GM12864 (cell line): ENCODE results near the gene ASGR1.
"Not testable (repeated sequence)": the region's sequence is repeated elsewhere in the genome, so short reads cannot be mapped to it uniquely, and the experiment has no call there.

Experiments used
- DNase-seq: peaks from one replicate; pipeline ENCODE4 v3.0.0-alpha.2; 2011; ENCODE audit warnings: low read depth
- H3K4me3 ChIP-seq: 2 replicates; pipeline ENCODE4 v1.5.1; 2011; ENCODE audit warnings: mild to moderate bottlenecking, low read depth, low read length, control low read depth
- TF ChIP-seq, protein P1 (sequence below): IDR thresholded peaks from 2 replicates; pipeline ENCODE4 v1.5.1; 2011; ENCODE audit warnings: low read depth, mild to moderate bottlenecking, moderate library complexity, low read length, control low read depth, inconsistent platforms; ENCODE audit errors: missing control alignments

Gene ASGR1

DNA sequence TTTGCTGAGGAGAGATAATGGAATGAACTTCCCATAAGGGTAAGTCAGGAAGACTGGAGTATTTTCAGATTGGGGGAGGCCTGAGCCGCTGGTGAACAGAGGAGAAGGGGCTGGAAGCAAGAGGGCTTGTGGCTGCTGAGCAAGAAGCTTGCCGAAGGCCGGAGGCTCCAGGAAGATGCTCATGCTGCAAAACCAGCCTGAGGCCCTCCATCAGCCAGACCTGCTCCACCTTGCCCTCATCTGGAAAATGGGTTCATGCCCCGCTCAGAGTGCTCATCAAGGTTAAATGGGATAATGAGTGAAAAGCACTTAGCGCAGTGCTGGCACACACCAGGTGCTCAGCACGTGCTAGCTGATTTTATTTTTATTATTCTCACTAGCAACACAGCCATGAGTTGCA, 5.5 kb upstream of the ASGR1 start:
- no peak overlapping the region for H3K4me3 ChIP-seq
- no peak for DNase-seq
- TF ChIP-seq, protein P1, sequence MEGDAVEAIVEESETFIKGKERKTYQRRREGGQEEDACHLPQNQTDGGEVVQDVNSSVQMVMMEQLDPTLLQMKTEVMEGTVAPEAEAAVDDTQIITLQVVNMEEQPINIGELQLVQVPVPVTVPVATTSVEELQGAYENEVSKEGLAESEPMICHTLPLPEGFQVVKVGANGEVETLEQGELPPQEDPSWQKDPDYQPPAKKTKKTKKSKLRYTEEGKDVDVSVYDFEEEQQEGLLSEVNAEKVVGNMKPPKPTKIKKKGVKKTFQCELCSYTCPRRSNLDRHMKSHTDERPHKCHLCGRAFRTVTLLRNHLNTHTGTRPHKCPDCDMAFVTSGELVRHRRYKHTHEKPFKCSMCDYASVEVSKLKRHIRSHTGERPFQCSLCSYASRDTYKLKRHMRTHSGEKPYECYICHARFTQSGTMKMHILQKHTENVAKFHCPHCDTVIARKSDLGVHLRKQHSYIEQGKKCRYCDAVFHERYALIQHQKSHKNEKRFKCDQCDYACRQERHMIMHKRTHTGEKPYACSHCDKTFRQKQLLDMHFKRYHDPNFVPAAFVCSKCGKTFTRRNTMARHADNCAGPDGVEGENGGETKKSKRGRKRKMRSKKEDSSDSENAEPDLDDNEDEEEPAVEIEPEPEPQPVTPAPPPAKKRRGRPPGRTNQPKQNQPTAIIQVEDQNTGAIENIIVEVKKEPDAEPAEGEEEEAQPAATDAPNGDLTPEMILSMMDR, result no peak

DNA sequence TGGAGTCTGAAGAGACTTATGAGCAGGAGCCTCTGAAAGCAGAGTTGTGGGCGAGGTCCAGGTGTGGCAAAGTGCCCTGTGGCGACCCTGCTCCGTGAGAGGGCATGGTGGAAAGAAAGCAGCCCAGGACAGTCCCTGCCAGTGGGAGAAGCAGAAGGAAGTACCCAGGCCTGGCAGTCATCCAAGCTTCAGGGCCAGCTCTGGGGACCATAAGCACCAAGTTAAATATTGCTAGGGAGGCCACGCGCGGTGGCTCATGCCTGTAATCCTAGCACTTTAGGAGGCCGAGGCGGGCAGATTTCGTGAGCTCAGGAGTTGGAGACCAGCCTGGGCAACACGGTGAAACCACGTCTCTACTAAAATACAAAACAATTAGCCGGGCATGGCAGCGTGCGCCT, 4.9 kb upstream of the ASGR1 start:
- no peak for DNase-seq
- no peak overlapping the region for H3K4me3 ChIP-seq
- TF ChIP-seq, protein P1, result no peak

GRCh38 chr17:7183433-7184090, 4.4 kb upstream of the ASGR1 start:
- TF ChIP-seq, protein P1, result no peak
- no peak overlapping the region for H3K4me3 ChIP-seq
- DNase-seq, result no peak

DNA sequence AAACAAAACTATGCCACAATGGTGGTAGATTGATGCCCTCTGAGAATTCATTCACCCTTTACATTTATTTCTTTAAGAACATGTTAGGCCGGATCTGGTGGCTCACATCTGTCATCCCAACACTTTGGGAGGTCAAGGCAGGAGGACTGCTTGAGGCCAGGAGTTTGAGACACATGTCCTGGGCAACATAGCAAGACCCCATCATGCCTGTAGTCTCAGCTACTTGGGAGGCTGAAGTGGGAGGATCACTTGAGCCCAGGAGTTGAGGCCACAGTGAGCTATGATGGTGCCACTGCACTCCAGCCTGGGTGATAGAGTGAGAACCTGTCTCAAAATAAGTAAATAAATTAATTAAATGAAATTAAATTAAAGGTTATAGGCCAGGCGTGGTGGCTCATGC, 2.9 kb upstream of the ASGR1 start:
- DNase-seq, H3K4me3 ChIP-seq: not testable (repeated sequence)

GRCh38 chr17:7178973-7179316, 225 bp downstream of the ASGR1 start:
- DNase-seq, result no peak
- TF ChIP-seq, protein P1, result no peak
- no peak overlapping the region for H3K4me3 ChIP-seq

GRCh38 chr17:7177954-7178477, 1.2 kb downstream of the ASGR1 start:
- TF ChIP-seq, protein P1, result no peak
- no peak overlapping the region for H3K4me3 ChIP-seq
- DNase-seq, result no peak

- no peak overlapping the region for H3K4me3 ChIP-seq
- TF ChIP-seq, protein P1, result peak; percentile 92
- DNase-seq, result no peak
These were observed 1.8 kb downstream of the ASGR1 start for GRCh38 chr17:7177191-7177953.
